ENCODE results near the gene RIN1.

GRCh38 chr11:66289548-66290329 is 46.5 kb downstream of the RIN1 start:
- no peak for TF ChIP-seq POLR2A (IDR thresholded peaks at IDR 0.05; ENCODE audit: low read depth, low read length)
- no peak for TF ChIP-seq POLR2AphosphoS5 (IDR thresholded peaks at IDR 0.05; ENCODE audit: low read depth, low read length)
- no peak; the same call in 1 of the 2 replicates for TF ChIP-seq TAF1 (IDR thresholded peaks at IDR 0.05; ENCODE audit: low read depth, low read length)
- TF ChIP-seq SPI1 (IDR thresholded peaks at IDR 0.05; ENCODE audit: low read depth, low read length) = no peak
